ENCODE results near the gene SULT2A1.
"Not testable (repeated sequence)": the region's sequence is repeated elsewhere in the genome, so short reads cannot be mapped to it uniquely, and the experiment has no call there.

Gene SULT2A1

GRCh38 chr19:47886010-47886559 is at the start of gene SULT2A1:
Gene SULT2A1 (minus strand): TSS chr19:47886315. CDS start chr19:47886257, 58 bp downstream.
- no peak for DNase-seq

GRCh38 chr19:47928581-47928980 is 42.5 kb upstream of the SULT2A1 start:
- DNase-seq = not testable (repeated sequence)

GRCh38 chr19:47920107-47920506 is 34.0 kb upstream of the SULT2A1 start:
- DNase-seq = not testable (repeated sequence)

GRCh38 chr19:47910191-47910590 is 24.1 kb upstream of the SULT2A1 start:
- DNase-seq = not testable (repeated sequence)

GRCh38 chr19:47909350-47909749 is 23.2 kb upstream of the SULT2A1 start:
- DNase-seq = not testable (repeated sequence)

- no peak for DNase-seq
Measured at GRCh38 chr19:47901370-47901769, 15.3 kb upstream of the SULT2A1 start.

- no peak for DNase-seq
Measured at GRCh38 chr19:47899335-47899734, 13.2 kb upstream of the SULT2A1 start.

GRCh38 chr19:47897861-47898260 is 11.7 kb upstream of the SULT2A1 start:
- no peak for DNase-seq

- no peak for DNase-seq
Measured at GRCh38 chr19:47896773-47897172, 10.7 kb upstream of the SULT2A1 start.

- no peak for DNase-seq
Measured at GRCh38 chr19:47896019-47896418, 9.9 kb upstream of the SULT2A1 start.

- no peak for DNase-seq
Measured at GRCh38 chr19:47895165-47895782, 9.2 kb upstream of the SULT2A1 start.

- no peak for DNase-seq
Measured at GRCh38 chr19:47891923-47892666, 6.0 kb upstream of the SULT2A1 start.

- DNase-seq = no peak
Measured at GRCh38 chr19:47891622-47891922, 5.5 kb upstream of the SULT2A1 start.

- DNase-seq = no peak
Measured at GRCh38 chr19:47890865-47891621, 4.9 kb upstream of the SULT2A1 start.

- DNase-seq = no peak
Measured at GRCh38 chr19:47885067-47885463, 1.1 kb downstream of the SULT2A1 start.

- no peak for DNase-seq
Measured at GRCh38 chr19:47882890-47883289, 3.2 kb downstream of the SULT2A1 start.

GRCh38 chr19:47881757-47882156 is 4.4 kb downstream of the SULT2A1 start:
- no peak for DNase-seq

GRCh38 chr19:47879385-47879784 is 6.7 kb downstream of the SULT2A1 start:
- not testable (repeated sequence) for DNase-seq

- DNase-seq = no peak
Measured at GRCh38 chr19:47878906-47879305, 7.2 kb downstream of the SULT2A1 start.

GRCh38 chr19:47865166-47865565 is 20.9 kb downstream of the SULT2A1 start:
- no peak for DNase-seq

GRCh38 chr19:47863514-47863936 is 22.6 kb downstream of the SULT2A1 start:
- DNase-seq = peak; percentile 60

- no peak for DNase-seq
Measured at GRCh38 chr19:47861630-47862029, 24.5 kb downstream of the SULT2A1 start.

- DNase-seq = no peak
Measured at GRCh38 chr19:47860602-47861297, 25.4 kb downstream of the SULT2A1 start.

All from NCI-H2029 (cell line).